HAP-1 (cell line): Measurements from ENCODE around the gene TMC4.
A peak's percentile ranks its signal among the peaks of the same experiment; 100 is the strongest.

Experiments used
- DNase-seq, 2 experiments: peaks; one replicate each; pipeline ENCODE4 v3.0.0-alpha.2; 2016 to 2020; ENCODE audit warnings: low spot score in 2 of 2
- H3K27me3 ChIP-seq: fragments of 250-450 bp; sonication (Bioruptor Pico); 2 replicates; pipeline ENCODE4 v1.5.1; 2020; ENCODE audit warnings: low read depth, mild to moderate bottlenecking, moderate library complexity
- H3K36me3 ChIP-seq: fragments of 250-450 bp; sonication (Bioruptor Pico); replicated peaks from 2 replicates; pipeline ENCODE4 v1.5.1; 2020; ENCODE audit warnings: mild to moderate bottlenecking
- H3K4me1 ChIP-seq: fragments of 250-450 bp; sonication (Bioruptor Pico); 2 replicates; pipeline ENCODE4 v1.5.1; 2020; ENCODE audit warnings: mild to moderate bottlenecking
- H3K4me3 ChIP-seq: fragments of 250-450 bp; sonication (Bioruptor Pico); 2 replicates; pipeline ENCODE4 v1.5.1; 2020; ENCODE audit warnings: mild to moderate bottlenecking, moderate library complexity
- H3K9me3 ChIP-seq: fragments of 250-450 bp; sonication (Bioruptor Pico); 2 replicates; pipeline ENCODE4 v1.5.1; 2020; ENCODE audit warnings: mild to moderate bottlenecking, moderate library complexity
- in situ Hi-C: fragments of 300-500 bp; cut with MboI; formaldehyde crosslinking; loops from 3 replicates; pipeline ENCODE4 v1.14.3; 2020; ENCODE audit warnings: low sequenced_read_pairs, inconsistent platforms, mixed read lengths

Gene TMC4

DNA sequence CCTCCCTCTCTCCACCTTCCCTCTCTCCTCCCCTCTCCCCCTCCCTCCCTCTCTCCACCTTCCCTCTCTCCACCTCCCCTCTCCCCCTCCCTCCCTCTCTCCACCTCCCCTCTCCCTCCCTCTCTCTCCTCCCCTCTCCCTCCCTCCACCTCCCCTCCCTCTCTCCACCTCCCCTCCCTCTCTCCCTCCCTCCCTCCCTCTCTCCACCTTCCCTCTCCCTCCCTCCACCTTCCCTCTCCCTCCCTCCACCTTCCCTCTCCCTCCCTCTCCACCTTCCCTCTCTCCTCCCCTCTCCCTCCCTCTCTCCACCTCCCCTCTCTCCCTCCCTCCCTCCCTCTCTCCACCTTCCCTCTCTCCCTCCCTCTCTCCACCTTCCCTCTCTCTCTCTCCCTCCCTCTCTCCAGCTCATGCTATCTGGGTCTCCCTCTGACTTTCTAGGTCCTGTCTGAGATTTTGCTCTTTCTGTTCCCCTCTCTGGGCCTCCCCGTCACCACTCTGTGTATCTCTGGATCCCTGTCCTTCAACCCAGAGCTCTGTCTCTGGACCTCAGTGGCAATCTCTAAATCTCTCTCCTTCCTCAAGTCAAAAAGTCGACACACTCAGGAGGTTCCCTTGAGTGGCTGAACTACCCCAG, 38.9 kb downstream of the TMC4 start:
- in situ Hi-C loops, result no loop called here
- H3K27me3 ChIP-seq, result no peaks in the 10 kb centered on the region
- DNase-seq, result no peak

DNA sequence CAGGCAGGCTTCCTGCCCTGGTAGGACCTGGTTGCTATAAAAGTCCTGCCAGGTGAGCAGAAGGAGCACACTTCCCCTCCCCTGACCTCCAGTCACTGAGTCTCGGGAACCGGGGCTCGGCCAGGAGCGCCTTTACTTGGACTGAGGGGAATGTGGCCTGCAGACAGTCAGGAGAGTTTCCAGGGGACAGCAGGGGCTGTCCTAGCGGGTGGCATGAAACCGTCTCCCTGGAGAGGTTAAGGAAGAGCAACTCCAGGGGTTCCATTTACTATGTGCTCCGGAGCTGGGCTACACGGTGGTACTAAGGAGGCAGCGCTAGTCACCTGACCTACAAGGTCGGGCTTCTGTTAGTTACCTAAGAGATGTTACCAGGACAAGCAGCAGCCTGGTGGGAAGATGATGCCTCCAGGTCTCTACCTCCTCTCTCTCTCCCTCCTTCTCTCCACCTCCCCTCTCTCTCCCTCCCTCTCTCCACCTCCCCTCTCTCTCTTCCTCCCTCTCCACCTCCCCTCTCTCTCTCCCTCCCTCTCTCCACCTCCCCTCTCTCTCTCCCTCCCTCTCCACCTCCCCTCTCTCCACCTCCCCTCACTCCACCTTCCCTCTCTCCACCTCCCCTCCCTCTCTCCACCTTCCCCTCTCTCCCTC, 39.5 kb downstream of the TMC4 start:
- Histone ChIP-seq H3K27me3 (no peaks in the 10 kb centered on the region), H3K4me1 (peaks cover 2% of the 10 kb centered on the region), H3K36me3 (peaks cover 12% of the 10 kb centered on the region; the same call in 1 of the 2 replicates), H3K9me3 (no peaks in the 10 kb centered on the region), H3K4me3 (no peak overlapping the region)
- DNase-seq, result no peak
- in situ Hi-C loops, result no loop called here

More for the DNA sequence above, 38.9 kb downstream of the TMC4 start:
- no peak overlapping the region for H3K4me3 ChIP-seq
- H3K9me3 ChIP-seq, result no peaks in the 10 kb centered on the region
- H3K4me1 ChIP-seq, result peaks cover 2% of the 10 kb centered on the region
- H3K36me3 ChIP-seq, result peaks cover 17% of the 10 kb centered on the region

DNA sequence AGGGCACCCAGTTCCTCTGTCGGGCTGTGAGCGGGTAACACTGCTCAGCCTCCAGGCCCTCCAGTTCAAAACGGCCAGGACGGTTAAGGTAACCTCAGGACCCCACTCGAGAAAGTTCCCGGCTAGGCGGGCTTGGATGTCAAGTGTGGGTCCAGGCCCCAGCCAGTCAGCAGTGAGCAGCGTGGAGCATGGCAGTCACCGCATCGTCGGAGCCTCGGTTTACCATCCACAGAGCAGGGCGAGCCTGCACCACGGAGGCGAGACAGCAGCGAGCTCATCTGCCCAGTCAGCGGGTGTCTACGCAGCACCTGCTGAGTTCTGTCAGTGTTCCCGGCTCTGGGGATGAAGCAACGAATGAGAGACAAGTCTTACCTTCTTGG, 43.4 kb downstream of the TMC4 start:
- in situ Hi-C loops, result no loop called here
- Histone ChIP-seq H3K9me3 (no peaks in the 10 kb centered on the region), H3K27me3 (no peaks in the 10 kb centered on the region), H3K4me3 (no peak overlapping the region), H3K4me1 (no peaks in the 10 kb centered on the region), H3K36me3 (peaks cover 37% of the 10 kb centered on the region)
- DNase-seq, result no peak

DNA sequence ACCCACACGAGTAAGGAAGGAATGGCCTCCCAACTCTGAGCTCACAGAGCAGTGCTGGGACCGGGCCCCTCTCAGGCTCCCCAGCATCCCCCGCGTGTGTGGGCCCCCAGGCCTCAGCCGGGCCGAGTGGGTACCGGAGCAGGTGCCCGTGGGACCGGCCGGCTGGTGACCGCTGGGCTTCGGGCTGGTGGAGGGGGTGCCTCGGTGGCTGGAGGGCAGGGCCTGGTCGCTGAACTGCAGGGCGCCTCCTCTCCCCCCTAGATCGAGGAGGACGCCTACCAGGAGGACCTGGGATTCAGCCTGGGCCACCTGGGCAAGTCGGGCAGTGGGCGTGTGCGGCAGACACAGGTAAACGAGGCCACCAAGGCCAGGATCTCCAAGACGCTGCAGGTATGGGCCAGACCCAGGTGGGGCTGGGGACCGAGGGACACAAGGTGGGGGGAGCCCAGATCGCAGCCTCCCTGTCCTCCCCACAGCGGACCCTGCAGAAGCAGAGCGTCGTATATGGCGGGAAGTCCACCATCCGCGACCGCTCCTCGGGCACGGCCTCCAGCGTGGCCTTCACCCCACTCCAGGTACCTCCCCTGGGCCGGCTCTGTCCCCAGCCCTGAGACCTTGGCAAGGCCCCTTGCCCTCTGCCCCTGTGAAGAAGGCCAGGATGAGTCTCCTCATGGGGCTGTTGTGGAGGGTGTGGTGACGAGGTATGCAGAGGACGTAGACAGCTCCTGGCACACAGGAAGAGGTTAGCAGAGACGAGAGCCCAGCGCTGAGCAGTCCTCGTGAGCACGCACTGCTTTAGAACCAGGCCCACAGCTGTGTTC, 44.0 kb downstream of the TMC4 start:
- in situ Hi-C loops, result no loop called here
- H3K36me3 ChIP-seq, result peaks cover 43% of the 10 kb centered on the region
- no peak for DNase-seq

DNA sequence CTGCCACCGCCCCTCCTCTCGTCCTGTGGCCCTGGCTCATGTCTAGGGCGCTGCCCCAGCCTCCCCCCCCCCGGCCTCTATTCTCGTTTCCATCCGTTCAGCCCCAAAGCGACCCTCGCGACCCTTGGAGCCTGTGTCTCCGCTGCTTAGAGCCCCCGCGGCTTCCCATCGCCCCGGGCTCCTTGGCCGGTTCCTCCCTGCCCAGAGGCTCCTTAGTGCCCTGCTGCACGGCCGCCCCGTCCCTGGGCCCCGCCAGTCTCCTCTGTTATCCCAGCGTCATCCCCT, 44.6 kb downstream of the TMC4 start:
- in situ Hi-C loops, result no loop called here
- Histone ChIP-seq H3K4me3 (no peak overlapping the region), H3K4me1 (no peaks in the 10 kb centered on the region), H3K9me3 (no peaks in the 10 kb centered on the region), H3K36me3 (peaks cover 49% of the 10 kb centered on the region), H3K27me3 (no peaks in the 10 kb centered on the region)
- no peak for DNase-seq

More for the DNA sequence above, 44.0 kb downstream of the TMC4 start:
- Histone ChIP-seq H3K9me3 (no peaks in the 10 kb centered on the region), H3K4me3 (no peak overlapping the region), H3K27me3 (no peaks in the 10 kb centered on the region), H3K4me1 (no peaks in the 10 kb centered on the region)

DNA sequence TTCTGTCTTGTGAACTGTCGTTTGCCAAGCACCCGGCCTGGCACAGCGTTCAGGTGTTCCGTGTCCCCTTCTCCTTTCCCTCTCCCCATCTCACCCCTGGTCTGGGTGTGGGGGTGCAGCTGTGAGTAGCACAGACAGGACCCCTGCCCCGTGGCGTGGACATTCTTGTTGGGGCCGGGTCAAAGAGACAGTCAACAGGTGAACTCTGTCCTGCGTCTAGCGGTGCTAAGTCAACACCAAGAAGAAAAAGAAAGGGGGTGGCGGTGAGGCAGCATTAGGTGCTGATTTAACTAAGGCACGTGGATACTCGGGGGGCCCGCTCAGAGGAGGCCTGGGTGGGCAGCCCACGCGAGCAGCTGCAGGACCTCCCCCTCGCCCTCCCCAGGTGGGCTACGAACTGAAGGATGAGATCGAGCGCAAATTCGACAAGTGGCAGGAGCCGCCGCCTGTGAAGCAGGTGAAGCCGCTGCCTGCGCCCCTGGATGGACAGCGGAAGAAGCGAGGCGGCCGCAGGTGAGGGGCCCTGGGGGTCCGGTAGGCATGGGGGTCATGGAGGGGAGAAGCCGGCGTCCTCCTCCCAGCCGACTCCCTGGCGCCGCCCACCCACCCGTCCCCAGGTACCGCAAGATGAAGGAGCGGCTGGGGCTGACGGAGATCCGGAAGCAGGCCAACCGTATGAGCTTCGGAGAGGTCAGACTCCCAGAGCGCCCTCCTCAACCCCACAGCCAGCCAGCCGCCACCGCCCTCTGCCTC, 45.1 kb downstream of the TMC4 start:
- Histone ChIP-seq H3K27me3 (no peaks in the 10 kb centered on the region), H3K4me1 (no peaks in the 10 kb centered on the region), H3K36me3 (peaks cover 50% of the 10 kb centered on the region), H3K9me3 (no peaks in the 10 kb centered on the region), H3K4me3 (no peak overlapping the region)
- no peak for DNase-seq
- in situ Hi-C loops, result no loop called here

DNA sequence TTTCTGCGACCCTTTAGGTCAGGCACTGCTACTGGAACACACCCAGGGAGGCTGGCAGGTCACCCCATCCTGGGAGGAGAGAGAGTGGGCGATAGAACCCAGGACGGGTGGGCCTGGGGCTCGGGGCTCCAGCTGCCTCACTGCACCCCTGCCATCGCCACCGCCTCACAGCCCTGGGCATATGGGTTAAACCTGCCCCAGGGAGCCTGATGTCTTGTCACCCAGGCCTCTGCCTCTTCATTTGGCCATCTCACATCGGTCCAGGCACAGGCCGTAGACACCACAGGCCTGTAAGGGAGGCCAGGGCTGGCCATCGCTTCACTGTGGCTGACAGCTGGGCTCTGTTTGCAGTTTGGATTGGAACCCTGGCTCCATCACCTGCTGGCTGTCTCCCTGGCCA, 47.2 kb downstream of the TMC4 start:
- H3K4me1 ChIP-seq, result no peaks in the 10 kb centered on the region
- H3K36me3 ChIP-seq, result peaks cover 59% of the 10 kb centered on the region
- H3K9me3 ChIP-seq, result no peaks in the 10 kb centered on the region
- no peaks in the 10 kb centered on the region for H3K27me3 ChIP-seq
- H3K4me3 ChIP-seq, result no peak overlapping the region
- DNase-seq, result no peak
- in situ Hi-C loops, result no loop called here

DNA sequence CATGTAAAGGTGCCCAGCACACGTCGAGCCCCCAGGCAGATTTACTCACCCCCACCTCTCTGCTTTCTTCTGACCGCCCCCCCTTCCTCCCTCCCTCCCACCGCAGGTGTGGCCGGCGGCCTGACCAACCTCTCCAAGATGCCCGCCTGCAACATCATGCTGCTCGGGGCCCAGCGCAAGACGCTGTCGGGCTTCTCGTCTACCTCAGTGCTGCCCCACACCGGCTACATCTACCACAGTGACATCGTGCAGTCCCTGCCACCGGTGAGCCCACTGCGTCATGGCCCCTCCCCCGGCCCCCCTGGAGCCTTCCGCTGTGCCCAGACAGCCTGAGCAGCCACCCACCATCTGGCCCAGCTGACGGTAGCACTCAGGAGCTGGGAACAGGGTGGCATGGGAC, 48.6 kb downstream of the TMC4 start:
- Histone ChIP-seq H3K9me3 (no peaks in the 10 kb centered on the region), H3K36me3 (peaks cover 70% of the 10 kb centered on the region), H3K27me3 (no peaks in the 10 kb centered on the region), H3K4me1 (no peaks in the 10 kb centered on the region), H3K4me3 (no peak overlapping the region)
- in situ Hi-C loops, result no loop called here
- no peak for DNase-seq

DNA sequence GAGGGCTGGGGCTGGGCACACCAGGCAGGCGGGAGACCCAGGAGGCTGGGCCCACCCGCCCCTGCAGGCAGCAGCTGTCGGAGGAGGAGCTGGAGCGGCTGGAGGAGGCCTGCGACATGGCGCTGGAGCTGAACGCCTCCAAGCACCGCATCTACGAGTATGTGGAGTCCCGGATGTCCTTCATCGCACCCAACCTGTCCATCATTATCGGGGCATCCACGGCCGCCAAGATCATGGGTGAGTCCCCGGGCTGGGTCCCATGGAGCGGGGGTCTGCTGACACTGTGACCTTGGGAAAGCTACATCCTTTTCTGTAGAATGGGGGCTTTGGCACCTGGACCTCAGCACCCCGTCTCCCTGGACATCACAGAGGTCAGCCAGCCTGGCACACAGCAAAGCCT, 49.3 kb downstream of the TMC4 start:
- peaks cover 70% of the 10 kb centered on the region for H3K36me3 ChIP-seq
- in situ Hi-C loops, result no loop called here
- DNase-seq, result no peak
- no peaks in the 10 kb centered on the region for H3K4me1 ChIP-seq
- H3K9me3 ChIP-seq, result no peaks in the 10 kb centered on the region
- no peaks in the 10 kb centered on the region for H3K27me3 ChIP-seq
- no peak overlapping the region for H3K4me3 ChIP-seq

DNA sequence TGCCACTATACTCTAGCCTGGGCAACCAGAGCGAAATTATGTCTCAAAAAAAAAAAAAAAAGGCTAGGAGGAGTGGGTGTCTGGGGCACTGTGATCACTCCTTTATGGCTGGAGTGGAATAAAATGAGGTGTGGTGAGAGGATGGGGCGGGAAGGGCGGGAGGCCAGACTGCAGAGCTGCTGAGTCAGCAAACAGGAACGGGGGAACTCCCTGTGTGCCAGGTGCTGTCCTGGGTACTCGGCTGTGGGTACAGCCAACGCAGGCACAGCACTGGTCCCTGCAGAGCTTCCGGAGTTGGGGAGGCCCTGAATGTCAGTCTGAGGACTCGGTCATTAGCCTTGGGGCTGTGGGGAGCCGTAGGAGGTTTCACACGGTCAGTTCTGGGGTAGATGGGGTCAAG, 51.7 kb downstream of the TMC4 start:
- Histone ChIP-seq H3K36me3 (peaks cover 60% of the 10 kb centered on the region), H3K4me1 (no peaks in the 10 kb centered on the region; the same call in 1 of the 2 replicates), H3K4me3 (no peak overlapping the region), H3K9me3 (no peaks in the 10 kb centered on the region), H3K27me3 (no peaks in the 10 kb centered on the region)
- no peak for DNase-seq
- in situ Hi-C loops, result no loop called here

DNA sequence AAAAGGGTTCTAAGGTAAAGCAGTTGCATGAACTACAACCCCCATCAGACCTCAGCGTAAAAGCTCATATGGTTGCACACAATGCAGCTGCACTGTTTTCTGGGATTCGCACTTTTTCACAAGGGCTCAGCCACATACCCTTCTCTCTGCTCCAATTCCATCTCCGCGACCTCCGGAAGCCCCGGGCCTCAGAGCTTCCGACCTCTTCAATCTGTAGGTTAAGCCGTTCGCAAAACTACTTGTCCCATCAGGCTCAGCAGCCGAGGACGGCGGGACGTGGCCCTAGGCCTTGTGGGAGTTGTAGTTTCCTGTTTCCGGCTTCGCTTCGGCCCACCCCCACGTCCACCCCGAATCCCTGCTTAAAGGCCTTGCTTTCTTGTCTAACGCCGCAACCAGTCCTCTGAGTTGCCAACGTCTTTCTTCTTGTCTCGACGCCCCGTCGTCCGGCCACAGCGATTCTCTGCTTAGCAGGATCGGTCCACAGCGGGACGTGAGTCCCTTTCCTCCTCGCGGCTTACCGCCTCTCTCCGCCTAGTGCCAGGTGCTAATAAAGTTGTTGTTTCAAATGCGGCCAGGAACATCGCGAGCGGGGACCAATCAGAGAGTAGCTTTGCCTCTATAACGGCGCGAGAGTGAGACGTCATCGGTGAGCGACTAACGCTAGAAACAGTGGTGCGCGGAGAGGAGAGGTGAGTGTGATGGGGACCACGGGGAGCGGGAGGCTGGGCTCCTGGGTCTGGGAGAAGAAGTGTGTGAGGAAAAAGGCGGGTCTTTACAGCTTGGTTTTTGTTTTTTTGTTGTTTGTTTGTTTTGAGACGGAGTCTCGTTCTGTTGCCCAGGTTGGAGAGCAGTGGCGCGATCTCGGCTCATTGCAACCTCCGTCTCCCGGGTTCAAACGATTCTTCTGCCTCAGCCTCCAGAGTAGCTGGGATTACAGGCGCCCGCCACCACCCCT, 57.6 kb downstream of the TMC4 start, which contains the start of the genes PRPF31 and TFPT:
TSS of gene PRPF31 (plus strand) at position 646 of the 955 bp plus-strand sequence. CDS start 2,525 bp downstream, outside the sequence.
TSS of gene TFPT (minus strand) at position 549 of the 955 bp plus-strand sequence. CDS start at position 161, 388 bp downstream.
- H3K36me3 ChIP-seq, result peaks cover 18% of the 10 kb centered on the region
- H3K9me3 ChIP-seq, result no peaks in the 10 kb centered on the region
- DNase-seq, result peak; percentile 95
- peaks cover 3% of the 10 kb centered on the region for H3K4me1 ChIP-seq
- H3K27me3 ChIP-seq, result no peaks in the 10 kb centered on the region
- H3K4me3 ChIP-seq, result peak within 1 kb of the TSS; percentile 59
- in situ Hi-C loops, result no loop called here

DNA sequence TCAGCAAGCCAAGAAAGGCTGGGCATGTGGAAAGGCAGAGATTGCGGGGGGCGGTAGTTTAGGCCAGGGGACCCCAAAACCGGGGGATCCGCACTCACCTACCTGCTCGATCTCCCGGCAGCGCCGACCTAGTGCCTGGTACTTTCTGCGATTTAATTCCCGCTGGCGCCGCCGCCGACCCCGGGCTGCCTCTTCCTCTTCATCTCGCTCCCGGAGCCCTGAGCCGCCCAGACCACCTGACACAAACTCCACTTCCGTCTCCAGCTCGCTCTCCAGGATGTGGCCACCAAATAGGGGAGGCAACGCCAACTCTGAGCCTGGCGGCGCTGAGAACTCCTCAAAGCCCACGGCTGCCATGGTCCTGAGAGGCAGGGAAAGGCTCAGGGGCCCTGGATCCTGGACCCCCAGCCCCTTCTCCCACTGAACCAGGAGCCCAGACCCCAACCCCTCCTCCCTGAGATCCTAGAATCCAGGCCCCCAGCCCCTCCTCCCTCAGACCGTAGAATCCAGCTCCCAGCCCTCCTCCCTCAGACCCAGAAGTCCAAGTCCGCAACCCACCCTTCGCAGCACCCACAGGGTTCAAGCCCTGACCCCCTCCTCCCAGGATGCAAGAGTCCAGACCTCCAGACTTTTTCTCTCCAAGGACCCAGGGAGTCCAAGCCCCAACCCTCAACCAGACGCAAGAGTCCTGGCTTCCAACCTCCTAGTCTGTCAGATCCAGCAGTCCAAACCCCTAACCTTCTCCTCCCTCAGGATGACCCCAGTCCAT, 58.4 kb downstream of the TMC4 start:
- no peaks in the 10 kb centered on the region for H3K27me3 ChIP-seq
- DNase-seq, result peak; percentile 24 to 70
- peak overlapping the region; percentile 59 for H3K4me3 ChIP-seq
- peaks cover 3% of the 10 kb centered on the region for H3K4me1 ChIP-seq
- in situ Hi-C loops, result no loop called here
- H3K9me3 ChIP-seq, result no peaks in the 10 kb centered on the region
- peaks cover 18% of the 10 kb centered on the region for H3K36me3 ChIP-seq
